ENCODE measurements around the gene MAP4K4.

DNA sequence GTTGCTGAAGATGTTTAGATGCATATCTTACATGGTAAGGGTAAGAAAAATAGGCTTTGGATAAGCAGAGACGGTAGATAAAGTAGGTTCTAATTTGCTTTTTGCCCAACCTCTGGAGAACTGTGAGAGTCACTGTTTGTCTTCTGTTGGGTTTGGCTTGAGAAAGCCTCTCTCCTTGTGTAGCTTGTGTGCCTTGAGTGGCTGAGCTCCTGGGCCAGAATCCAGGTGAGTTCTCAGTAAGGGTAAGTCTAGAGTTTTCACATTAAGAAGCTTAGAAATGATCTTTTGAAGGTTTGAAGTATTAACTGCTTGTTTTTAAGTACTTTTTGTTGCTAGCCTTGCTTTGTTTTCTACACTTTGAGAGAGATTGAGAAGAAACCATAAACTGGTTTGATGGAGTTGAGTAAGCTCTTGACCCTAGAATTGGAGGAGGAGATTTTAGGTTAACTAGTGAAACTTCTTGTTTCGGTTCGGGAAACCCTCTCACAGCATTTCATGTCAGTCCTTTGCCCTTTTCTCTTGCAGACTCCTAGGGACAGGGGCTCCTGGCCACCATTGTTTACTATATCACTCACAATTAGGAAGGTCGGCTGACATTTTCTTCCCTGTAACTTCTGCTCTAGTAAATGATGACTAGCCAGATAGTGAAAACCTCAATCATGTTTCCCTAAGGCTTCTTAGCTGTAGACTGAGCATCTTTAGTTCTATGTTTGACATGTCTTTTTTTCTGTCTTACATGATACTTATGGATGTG, 26.0 kb downstream of the MAP4K4 start:
- TF ChIP-seq, protein P1, sequence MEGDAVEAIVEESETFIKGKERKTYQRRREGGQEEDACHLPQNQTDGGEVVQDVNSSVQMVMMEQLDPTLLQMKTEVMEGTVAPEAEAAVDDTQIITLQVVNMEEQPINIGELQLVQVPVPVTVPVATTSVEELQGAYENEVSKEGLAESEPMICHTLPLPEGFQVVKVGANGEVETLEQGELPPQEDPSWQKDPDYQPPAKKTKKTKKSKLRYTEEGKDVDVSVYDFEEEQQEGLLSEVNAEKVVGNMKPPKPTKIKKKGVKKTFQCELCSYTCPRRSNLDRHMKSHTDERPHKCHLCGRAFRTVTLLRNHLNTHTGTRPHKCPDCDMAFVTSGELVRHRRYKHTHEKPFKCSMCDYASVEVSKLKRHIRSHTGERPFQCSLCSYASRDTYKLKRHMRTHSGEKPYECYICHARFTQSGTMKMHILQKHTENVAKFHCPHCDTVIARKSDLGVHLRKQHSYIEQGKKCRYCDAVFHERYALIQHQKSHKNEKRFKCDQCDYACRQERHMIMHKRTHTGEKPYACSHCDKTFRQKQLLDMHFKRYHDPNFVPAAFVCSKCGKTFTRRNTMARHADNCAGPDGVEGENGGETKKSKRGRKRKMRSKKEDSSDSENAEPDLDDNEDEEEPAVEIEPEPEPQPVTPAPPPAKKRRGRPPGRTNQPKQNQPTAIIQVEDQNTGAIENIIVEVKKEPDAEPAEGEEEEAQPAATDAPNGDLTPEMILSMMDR (IDR thresholded peaks at IDR 0.05; ENCODE audit: low read depth, low read length) = no peak
- no peak for TF ChIP-seq EZH2phosphoT487 (IDR thresholded peaks at IDR 0.05; ENCODE audit: low read depth)
